ENCODE measurements around the gene HINT3.

The HINT3 gene

DNA sequence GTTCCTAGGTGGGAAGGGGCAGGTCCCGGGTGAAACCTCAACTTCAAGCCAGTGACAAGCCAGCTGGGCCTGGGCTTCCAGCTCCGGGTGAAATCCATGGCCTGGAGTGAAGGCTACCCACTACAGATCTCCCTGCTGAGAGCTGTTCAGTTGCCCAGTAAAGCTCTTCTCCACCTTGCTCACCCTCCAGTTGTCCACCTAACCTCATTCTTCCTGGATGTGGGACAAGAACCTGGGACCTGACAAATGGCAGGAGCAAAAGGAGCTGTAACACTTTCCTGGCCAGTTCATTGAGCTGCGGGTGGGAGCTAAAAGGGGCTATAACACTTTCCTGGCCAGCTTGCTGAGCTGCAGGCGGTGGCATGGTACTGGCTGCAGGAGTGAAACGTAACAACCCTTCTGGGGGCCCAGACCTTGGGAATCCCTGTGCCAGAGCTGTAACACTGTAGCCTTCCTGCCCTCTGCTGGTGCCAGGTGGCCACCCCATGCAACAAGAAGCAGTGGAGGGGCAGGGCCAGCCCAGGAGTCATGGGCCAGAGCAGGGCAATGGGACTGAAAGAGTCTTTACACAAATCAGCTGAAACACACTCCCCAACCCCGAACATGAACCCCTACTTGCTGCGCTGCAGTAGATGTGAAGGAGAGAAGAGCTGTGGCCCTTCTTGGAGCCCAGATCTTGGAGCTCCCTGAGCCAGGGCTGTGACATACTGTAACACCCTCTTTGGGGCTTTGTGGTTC lies 3.6 kb upstream of the HINT3 start:
- DNase-seq (ENCODE audit: low spot score), result peak; percentile 19
- in situ Hi-C loops (cut with MboI; ENCODE audit: low pct_unique_long_range_greater_than_20kb, low sequenced_read_pairs, unreplicated experiment), result loop anchor here (25.0 kb wide), 1 partner anchor 641 kb away; the partner anchor contains the start of gene HDDC2

DNA sequence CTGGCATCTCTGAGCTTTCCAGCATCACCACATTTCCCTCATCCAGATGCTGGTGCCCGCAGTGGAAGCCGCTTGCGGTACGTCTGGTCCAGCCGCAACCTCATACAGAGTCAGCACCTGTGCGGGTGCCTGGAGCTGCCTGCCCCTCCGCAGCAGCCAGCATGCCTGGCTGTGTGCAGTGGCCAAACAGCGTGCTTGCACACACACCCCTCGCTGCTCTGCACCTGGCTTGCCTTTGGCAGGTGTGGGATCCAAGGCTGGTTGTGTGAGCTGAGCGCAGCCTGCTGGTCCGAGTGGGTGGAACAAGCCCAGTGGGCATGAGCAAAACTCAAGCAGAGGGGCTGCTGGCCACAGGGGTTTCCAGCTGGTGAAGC lies 3.1 kb upstream of the HINT3 start:
- TF ChIP-seq, protein P1, sequence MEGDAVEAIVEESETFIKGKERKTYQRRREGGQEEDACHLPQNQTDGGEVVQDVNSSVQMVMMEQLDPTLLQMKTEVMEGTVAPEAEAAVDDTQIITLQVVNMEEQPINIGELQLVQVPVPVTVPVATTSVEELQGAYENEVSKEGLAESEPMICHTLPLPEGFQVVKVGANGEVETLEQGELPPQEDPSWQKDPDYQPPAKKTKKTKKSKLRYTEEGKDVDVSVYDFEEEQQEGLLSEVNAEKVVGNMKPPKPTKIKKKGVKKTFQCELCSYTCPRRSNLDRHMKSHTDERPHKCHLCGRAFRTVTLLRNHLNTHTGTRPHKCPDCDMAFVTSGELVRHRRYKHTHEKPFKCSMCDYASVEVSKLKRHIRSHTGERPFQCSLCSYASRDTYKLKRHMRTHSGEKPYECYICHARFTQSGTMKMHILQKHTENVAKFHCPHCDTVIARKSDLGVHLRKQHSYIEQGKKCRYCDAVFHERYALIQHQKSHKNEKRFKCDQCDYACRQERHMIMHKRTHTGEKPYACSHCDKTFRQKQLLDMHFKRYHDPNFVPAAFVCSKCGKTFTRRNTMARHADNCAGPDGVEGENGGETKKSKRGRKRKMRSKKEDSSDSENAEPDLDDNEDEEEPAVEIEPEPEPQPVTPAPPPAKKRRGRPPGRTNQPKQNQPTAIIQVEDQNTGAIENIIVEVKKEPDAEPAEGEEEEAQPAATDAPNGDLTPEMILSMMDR (IDR thresholded peaks at IDR 0.05; ENCODE audit: extremely low read depth, insufficient read depth, missing control alignments), result no peak
- in situ Hi-C loops (cut with MboI; ENCODE audit: low pct_unique_long_range_greater_than_20kb, low sequenced_read_pairs, unreplicated experiment), result loop anchor here (25.0 kb wide), 1 partner anchor 641 kb away; the partner anchor contains the start of gene HDDC2
- DNase-seq (ENCODE audit: low spot score), result no peak

More for the DNA sequence above, 3.6 kb upstream of the HINT3 start:
- TF ChIP-seq, protein P1 (IDR thresholded peaks at IDR 0.05; ENCODE audit: extremely low read depth, insufficient read depth, missing control alignments), result peak; percentile 67

DNA sequence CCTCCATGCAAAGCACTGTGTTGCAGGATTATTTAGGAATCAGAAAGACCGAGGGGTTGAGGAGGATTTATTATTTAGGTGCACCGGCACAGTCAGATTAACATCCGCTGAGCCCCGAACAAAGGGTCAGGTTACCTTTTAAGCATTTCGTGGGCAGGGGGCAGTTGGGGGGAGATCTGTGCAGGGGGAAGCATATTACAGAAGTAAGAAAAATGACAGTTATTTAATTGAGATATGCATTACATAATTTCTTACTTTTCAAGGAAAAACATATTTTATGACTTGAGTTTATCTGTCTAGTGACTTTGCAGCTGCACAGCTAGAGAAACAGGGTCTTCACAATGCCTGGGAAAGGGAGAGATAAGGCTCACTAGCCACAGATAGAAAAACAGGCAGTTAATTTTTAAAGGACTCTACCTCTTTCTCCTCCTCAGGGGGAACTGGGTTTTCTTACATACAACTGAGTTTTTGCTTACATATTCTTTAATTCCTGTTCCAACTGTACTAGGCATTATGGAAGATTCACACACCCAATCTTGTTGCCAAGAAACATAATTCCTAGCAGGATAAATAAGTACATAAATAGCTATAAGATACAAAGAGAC lies 1.7 kb upstream of the HINT3 start:
- in situ Hi-C loops (cut with MboI; ENCODE audit: low pct_unique_long_range_greater_than_20kb, low sequenced_read_pairs, unreplicated experiment), result loop anchor here (25.0 kb wide), 1 partner anchor 643 kb away; the partner anchor contains the start of gene HDDC2
- TF ChIP-seq, protein P1 (IDR thresholded peaks at IDR 0.05; ENCODE audit: extremely low read depth, insufficient read depth, missing control alignments), result no peak
- no peak for DNase-seq (ENCODE audit: low spot score)

GRCh38 chr6:125955973-125956372 lies 597 bp upstream of the HINT3 start:
- no peak for DNase-seq (ENCODE audit: low spot score)
- TF ChIP-seq, protein P1 (IDR thresholded peaks at IDR 0.05; ENCODE audit: extremely low read depth, insufficient read depth, missing control alignments), result no peak
- in situ Hi-C loops (cut with MboI; ENCODE audit: low pct_unique_long_range_greater_than_20kb, low sequenced_read_pairs, unreplicated experiment), result loop anchor here (25.0 kb wide), 1 partner anchor 644 kb away; the partner anchor contains the start of gene HDDC2

- DNase-seq (ENCODE audit: low spot score), result no peak
- TF ChIP-seq, protein P1 (IDR thresholded peaks at IDR 0.05; ENCODE audit: extremely low read depth, insufficient read depth, missing control alignments), result no peak
- in situ Hi-C loops (cut with MboI; ENCODE audit: low pct_unique_long_range_greater_than_20kb, low sequenced_read_pairs, unreplicated experiment), result loop anchor here (25.0 kb wide), 1 partner anchor 645 kb away; the partner anchor contains the start of gene HDDC2
These were observed 772 bp downstream of the HINT3 start for GRCh38 chr6:125957391-125957693.

GRCh38 chr6:125957845-125958244 lies 1.3 kb downstream of the HINT3 start:
- in situ Hi-C loops (cut with MboI; ENCODE audit: low pct_unique_long_range_greater_than_20kb, low sequenced_read_pairs, unreplicated experiment), result loop anchor here (25.0 kb wide), 1 partner anchor 646 kb away; the partner anchor contains the start of gene HDDC2
- TF ChIP-seq, protein P1 (IDR thresholded peaks at IDR 0.05; ENCODE audit: extremely low read depth, insufficient read depth, missing control alignments), result no peak
- DNase-seq (ENCODE audit: low spot score), result peak; percentile 37
